OCI-LY1 (cell line): ENCODE results near the gene HEXD.

ENCODE experiments used
- EZH2 ChIP-seq: fragments of 200-600 bp; sonication (generic), shearing (Covaris generic); IDR thresholded peaks from 2 replicates; pipeline ENCODE4 v1.8.0; 2017; ENCODE audit warnings: borderline replicate concordance, mixed run types, mild to moderate bottlenecking, antibody characterized with exemption, low read length, moderate library complexity, mixed read lengths
- TF ChIP-seq, protein P1 (sequence below): fragments of 200-600 bp; sonication (generic), shearing (Covaris generic); IDR thresholded peaks from 2 replicates; pipeline ENCODE4 v1.5.1; 2017; ENCODE audit warnings: mild to moderate bottlenecking, antibody characterized with exemption, low read length, moderate library complexity, mixed read lengths

DNA sequence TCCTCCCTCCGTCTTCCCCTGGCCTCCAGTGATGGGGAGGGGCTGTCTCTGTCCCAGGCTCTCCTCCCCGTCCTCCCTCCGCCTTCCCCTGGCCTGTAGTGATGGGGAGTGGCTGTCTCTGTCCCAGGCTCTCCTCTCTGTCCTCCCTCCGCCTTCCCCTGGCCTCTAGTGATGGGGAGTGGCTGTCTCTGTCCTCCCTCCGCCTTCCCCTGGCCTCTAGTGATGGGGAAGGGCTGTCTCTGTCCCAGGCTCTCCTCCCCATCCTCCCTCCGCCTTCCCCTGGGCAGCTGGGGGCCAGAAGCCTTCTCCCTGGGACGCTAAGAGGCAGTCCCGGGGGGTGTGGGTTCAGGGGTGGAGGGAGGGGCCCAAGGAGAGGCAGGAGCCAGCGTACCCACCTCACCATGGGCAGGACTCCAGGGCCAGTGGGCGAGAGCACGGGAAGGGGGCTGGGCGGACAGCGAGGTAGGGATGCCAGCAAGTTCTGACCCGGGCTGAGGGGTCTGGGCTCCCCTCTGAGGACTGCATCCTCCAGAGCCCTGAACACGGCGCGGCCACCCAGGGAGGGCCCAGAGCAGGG lies 31.8 kb upstream of the HEXD start:
- TF ChIP-seq, protein P1, sequence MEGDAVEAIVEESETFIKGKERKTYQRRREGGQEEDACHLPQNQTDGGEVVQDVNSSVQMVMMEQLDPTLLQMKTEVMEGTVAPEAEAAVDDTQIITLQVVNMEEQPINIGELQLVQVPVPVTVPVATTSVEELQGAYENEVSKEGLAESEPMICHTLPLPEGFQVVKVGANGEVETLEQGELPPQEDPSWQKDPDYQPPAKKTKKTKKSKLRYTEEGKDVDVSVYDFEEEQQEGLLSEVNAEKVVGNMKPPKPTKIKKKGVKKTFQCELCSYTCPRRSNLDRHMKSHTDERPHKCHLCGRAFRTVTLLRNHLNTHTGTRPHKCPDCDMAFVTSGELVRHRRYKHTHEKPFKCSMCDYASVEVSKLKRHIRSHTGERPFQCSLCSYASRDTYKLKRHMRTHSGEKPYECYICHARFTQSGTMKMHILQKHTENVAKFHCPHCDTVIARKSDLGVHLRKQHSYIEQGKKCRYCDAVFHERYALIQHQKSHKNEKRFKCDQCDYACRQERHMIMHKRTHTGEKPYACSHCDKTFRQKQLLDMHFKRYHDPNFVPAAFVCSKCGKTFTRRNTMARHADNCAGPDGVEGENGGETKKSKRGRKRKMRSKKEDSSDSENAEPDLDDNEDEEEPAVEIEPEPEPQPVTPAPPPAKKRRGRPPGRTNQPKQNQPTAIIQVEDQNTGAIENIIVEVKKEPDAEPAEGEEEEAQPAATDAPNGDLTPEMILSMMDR: no peak
- TF ChIP-seq EZH2: no peak
